ENCODE data around the gene INSC. TPM values are rescaled to one million over a fixed set of nuclear protein-coding genes. Genes with fewer than 3 reads are reported as not detected.

INSC gene
- polyA plus RNA-seq, 1 donor: 1.3 TPM

DNA sequence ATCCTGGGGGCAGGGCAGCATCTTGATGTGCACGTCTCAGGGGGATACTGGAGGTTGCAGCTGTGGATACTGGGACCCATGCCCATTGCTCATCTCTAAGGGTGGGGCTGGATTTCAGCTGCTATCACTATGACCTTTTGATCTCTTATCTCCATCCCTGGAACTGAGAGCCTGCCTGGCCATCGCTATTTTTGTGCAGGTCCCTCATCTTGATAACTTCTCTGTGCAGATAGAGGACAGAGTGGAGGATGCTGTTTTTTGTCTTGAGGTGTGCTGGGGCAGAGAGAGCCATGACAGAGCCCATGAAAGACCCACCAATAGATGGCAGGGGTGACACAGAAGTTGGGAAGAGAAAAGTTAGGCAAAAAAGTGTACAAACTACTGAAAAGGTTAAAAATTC, 5.1 kb upstream of the INSC start:
- no peak for DNase-seq (ENCODE audit: low read depth)

DNA sequence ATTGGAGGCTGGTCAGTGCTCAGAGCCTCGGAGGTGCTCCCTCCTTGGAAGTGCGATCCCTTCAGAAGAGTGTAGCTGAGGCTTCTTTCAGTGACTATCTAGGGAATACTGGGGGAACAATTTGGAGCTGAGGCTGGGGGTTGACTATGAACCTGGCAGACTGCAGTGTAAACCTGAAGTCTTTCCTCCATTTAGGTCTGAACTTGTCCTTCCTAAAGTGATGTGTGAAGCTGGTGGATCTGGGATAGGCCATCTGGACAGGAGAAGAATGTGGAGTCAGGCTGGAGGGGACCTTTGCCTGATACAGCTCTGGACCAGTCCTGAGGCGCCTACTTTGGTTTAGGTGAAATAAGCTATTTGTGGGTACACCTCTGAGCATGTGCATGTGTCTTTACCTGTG, 3.5 kb upstream of the INSC start:
- DNase-seq (ENCODE audit: low read depth): no peak

- DNase-seq (ENCODE audit: low read depth): peak; percentile 36
Measured at GRCh38 chr11:15112131-15112541, 2.6 kb upstream of the INSC start.

DNA sequence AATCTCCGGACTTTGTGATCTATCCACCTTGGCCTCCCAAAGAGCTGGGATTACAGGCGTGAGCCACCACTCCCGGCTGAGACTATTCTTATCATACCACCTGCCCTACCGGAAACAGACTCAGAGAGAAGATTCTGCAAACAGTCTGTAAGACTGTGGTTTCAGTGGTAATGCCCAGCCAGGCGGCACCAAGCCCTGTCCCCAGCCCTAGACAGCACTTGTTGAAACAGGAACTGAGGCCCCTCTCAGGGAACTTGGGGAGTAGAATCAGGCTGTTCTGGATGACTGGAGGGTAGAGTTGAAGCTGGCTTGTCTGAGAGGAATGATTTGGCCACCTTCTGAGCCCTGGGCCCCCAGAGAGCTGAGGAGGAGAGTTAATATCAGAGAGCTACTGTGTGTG, 1.3 kb upstream of the INSC start:
- no peak for DNase-seq (ENCODE audit: low read depth)

- no peak for DNase-seq (ENCODE audit: low read depth)
Measured at GRCh38 chr11:15115686-15116085, 963 bp downstream of the INSC start.

GRCh38 chr11:15117751-15118150, 3.0 kb downstream of the INSC start:
- DNase-seq (ENCODE audit: low read depth): no peak

GRCh38 chr11:15118431-15118830, 3.7 kb downstream of the INSC start:
- DNase-seq (ENCODE audit: low read depth): no peak

GRCh38 chr11:15119352-15119751, 4.6 kb downstream of the INSC start:
- no peak for DNase-seq (ENCODE audit: low read depth)

GRCh38 chr11:15119826-15120225, 5.1 kb downstream of the INSC start:
- DNase-seq (ENCODE audit: low read depth): no peak

GRCh38 chr11:15123849-15124248, 9.1 kb downstream of the INSC start:
- no peak for DNase-seq (ENCODE audit: low read depth)

DNA sequence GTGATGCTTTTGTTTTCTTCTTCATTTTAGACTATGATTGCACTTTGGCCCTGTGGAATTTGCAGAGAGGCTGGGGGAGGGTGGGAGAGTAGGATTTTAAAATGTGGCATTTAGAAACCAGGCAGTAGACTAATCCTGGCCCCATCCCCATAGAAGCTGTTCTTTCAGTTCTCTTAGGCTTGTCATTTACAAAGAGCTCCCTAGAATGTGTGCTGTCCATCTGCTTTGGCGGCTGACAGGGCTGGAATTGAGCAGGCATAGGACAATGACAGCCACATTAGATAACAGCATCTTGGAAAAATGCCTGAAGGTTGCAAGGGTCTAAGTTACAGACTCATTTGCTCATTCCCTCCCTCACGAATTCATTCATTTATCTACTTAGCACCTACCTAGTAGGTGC, 9.8 kb downstream of the INSC start:
- DNase-seq (ENCODE audit: low read depth): no peak

GRCh38 chr11:15127341-15127740, 12.6 kb downstream of the INSC start:
- no peak for DNase-seq (ENCODE audit: low read depth)

- DNase-seq (ENCODE audit: low read depth): no peak
Measured at GRCh38 chr11:15128621-15129020, 13.9 kb downstream of the INSC start.

DNA sequence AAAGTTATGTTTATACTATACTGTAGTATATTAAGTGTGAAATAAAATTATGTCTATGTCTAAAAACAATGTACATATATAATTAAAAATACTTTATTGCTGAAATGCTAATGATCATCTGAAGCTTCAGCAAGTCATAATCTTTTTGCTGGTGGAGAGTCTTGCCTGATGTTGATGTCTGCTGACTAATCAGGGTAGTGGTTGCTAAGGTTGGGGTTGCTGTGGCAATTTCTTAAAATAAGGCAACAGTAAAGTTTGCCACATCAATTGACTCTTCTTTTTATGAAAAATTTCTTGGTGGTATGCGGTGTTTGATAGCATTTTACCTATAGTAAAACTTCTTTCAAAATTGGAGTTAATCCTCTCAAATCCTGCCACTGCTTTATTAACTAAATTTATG, 21.4 kb downstream of the INSC start:
- no peak for DNase-seq (ENCODE audit: low read depth)

DNA sequence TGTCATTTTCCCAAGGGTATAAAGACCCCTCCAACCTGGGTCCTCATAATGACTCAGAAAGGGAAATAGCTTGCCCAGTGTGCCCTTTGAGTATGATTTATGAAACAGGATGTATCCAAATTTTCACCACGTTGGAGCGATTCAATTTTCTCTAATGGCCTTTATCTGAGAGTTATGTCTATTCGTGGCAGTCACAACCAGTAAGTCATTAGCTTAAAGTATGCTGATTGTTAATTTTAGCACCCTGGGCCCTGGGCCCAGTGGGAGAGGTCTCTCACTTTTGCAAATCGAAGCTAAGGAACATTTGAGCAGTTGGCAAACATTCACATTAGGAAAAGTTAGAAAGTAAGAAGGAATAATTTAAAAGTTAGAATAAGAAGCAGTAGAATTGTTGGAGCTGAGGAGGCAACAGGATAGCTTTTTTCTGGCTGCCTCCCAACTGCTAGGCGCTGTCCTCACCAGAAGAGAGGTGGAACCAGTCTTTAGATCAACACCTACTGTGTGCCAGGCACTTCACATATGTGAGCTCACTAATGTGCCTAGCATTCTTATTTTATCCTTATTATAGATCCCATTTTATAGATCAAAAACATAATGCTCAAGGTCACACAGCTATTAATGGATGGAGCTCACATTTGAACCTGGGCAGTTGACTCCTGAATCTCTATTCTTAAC, 24.5 kb downstream of the INSC start:
- no peak for DNase-seq (ENCODE audit: low read depth)

DNA sequence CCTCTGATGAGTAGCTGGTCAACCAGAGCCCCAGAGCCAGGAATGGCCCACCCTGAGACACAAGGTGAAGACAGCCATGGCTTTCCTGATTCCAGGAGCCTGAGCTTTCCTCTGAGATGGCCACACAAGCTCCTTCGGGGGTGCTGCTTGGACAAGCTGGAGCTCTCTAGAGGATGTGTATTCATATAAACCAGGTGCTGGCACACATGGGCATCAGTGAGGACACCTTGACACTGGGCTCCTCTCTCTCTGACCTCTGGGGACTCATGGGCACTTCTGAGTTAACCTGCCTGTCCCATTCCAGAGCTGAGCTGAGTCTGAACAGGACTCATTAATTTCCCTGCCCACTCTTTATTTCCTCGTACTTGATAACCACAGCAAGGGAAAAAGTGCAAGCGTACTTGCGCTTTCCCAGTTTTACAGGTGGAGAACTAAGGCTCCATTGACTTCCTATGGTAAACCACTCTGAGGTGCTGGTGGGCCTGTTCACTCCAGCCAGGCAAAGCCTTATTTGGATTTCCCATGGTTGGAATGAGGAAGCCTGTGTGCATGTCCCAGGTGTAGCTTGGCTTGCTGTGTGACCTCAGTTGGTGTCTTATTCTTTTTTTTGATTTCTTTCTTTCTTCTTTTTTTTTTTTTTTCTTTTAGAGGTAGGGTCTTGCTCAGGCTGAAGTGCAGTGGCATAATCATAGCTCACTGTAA, 25.4 kb downstream of the INSC start:
- no peak for DNase-seq (ENCODE audit: low read depth)

- no peak for DNase-seq (ENCODE audit: low read depth)
Measured at GRCh38 chr11:15141381-15141780, 26.7 kb downstream of the INSC start.

DNA sequence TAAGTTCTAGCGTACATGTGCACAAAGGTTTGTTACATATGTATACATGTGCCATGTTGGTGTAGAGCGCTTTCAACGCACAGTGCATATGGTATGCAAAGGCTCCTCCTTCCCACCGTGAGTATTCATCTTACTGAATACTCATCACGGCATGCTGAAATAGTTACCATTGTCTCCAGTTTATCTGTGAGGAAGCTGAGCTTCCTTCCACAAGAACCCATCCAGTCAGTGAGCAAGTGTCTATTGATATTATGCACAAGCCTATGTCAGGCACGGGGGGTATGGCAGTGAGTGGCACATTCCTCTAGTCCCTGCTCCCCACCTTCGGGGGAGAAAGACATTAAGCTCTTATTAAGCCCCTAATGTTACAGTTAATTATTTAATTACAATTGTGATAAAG, 28.1 kb downstream of the INSC start:
- DNase-seq (ENCODE audit: low read depth): no peak

GRCh38 chr11:15143855-15144254, 29.1 kb downstream of the INSC start:
- DNase-seq (ENCODE audit: low read depth): no peak

DNA sequence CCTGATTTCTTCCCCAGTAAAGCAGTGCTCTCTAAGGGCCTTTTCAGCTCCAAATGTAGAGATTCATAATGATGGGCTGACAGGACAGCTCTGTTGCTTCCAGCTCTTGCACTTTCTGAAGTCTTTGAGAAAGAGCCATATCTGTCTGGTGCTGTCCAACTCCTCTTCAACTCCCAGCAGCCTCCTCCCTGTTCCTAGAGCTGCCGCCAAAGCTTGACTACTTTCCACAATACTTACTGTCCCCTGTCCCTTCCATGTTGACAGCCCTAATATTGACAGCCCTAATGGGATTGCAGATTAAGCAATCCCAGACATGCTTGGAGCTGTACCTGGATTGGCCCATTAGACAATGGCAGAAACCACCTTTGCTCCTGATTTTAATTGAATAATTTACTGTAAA, 29.6 kb downstream of the INSC start:
- DNase-seq (ENCODE audit: low read depth): peak; percentile 31

DNA sequence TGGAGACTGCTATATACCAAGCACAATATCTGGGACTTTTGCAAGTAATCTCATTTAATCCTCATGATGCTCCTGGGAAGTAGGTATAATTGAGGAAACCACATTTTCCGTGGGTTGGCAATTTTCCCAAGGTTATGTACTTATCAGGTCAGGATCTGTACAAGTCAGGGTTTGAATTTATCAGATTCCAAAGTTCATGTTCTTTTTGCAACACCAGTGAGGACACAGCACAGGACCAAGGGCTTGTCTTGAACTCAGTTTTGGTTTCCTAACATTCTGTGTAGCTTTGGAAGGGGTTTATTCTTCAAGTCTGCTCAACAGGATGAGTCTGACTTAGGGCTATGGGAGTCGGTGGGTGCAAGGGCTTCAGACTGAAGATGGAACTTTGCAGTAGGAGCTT, 30.4 kb downstream of the INSC start:
- DNase-seq (ENCODE audit: low read depth): no peak

DNA sequence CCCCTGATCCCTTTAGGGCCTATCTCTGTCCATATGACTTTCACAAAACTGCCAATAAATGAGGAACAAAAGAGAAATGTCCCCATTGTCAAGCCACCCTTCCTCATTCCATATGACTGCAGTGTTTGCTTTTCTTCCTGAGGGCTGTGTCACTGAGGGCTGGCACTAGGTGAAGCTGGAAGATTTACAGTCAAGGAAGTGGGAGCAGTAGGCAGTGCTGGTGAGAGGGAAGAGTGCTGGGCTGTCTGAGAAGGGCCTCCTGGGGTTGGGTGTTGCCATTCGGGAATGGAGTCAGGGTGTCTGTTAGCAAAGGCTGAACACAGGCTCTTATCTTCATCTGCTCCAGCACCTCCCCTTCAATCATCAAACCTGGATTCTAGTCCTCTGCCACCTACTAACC, 30.9 kb downstream of the INSC start:
- no peak for DNase-seq (ENCODE audit: low read depth)

GRCh38 chr11:15146271-15147003, 31.7 kb downstream of the INSC start:
- no peak for DNase-seq (ENCODE audit: low read depth)

Measured in forelimb muscle (tissue), 1 donor.